ENCODE results near the gene HID1.

HID1 gene

GRCh38 chr17:75001915-75002843, 29.6 kb upstream of the HID1 start:
- H3K27ac ChIP-seq, result no peak overlapping the region
- H3K4me3 ChIP-seq, result no peak overlapping the region

- no peak overlapping the region for H3K4me3 ChIP-seq
- H3K27ac ChIP-seq, result no peak overlapping the region
Measured at GRCh38 chr17:74999523-74999922, 27.0 kb upstream of the HID1 start.

GRCh38 chr17:74998783-74999182, 26.2 kb upstream of the HID1 start:
- Histone ChIP-seq H3K4me3 (no peak overlapping the region), H3K27ac (no peak overlapping the region)

- no peak overlapping the region for H3K27ac ChIP-seq
Measured at GRCh38 chr17:74995847-74996246, 23.3 kb upstream of the HID1 start.

GRCh38 chr17:74994440-74994839, 21.9 kb upstream of the HID1 start:
- Histone ChIP-seq H3K4me3 (no peak overlapping the region), H3K27ac (peak overlapping the region in 3 of 21 experiments; percentile 3 to 71 (median 28))

More at GRCh38 chr17:74995847-74996246, 23.3 kb upstream of the HID1 start:
- no peak overlapping the region for H3K4me3 ChIP-seq

- no peak overlapping the region for H3K4me3 ChIP-seq
Measured at GRCh38 chr17:74992223-74992622, 19.7 kb upstream of the HID1 start.

GRCh38 chr17:74990581-74991105, 18.1 kb upstream of the HID1 start:
- no peak overlapping the region for H3K4me3 ChIP-seq

More at GRCh38 chr17:74992223-74992622, 19.7 kb upstream of the HID1 start:
- peak overlapping the region in 3 of 21 experiments; percentile 6 to 72 (median 37) for H3K27ac ChIP-seq

GRCh38 chr17:74987909-74988711, 15.6 kb upstream of the HID1 start:
- Histone ChIP-seq H3K4me3 (peak overlapping the region; percentile 54 to 85 (median 68)), H3K27ac (peak overlapping the region; percentile 23 to 92 (median 86))

More at GRCh38 chr17:74990581-74991105, 18.1 kb upstream of the HID1 start:
- peak overlapping the region in 2 of 21 experiments; percentile 7 to 11 for H3K27ac ChIP-seq

- H3K4me3 ChIP-seq, result peak within 1 kb of the TSS; percentile 54 to 85 (median 68)
- peak within 1 kb of the TSS; percentile 23 to 92 (median 86) for H3K27ac ChIP-seq
Measured at GRCh38 chr17:74987418-74987908, 14.9 kb upstream of the HID1 start, which contains the start of gene CDR2L. CDR2L (plus strand) TSS chr17:74987632; CDS start chr17:74988044, 412 bp downstream.

GRCh38 chr17:74986206-74986576, 13.6 kb upstream of the HID1 start:
- no peak overlapping the region for H3K4me3 ChIP-seq
- H3K27ac ChIP-seq, result no peak overlapping the region

GRCh38 chr17:74982663-74983313, 10.2 kb upstream of the HID1 start:
- Histone ChIP-seq H3K27ac (peak overlapping the region in 19 of 21 experiments; percentile 38 to 83 (median 73)), H3K4me3 (peak overlapping the region; percentile 29 to 60 (median 51))

- Histone ChIP-seq H3K27ac (peak overlapping the region in 20 of 21 experiments; percentile 31 to 83 (median 72)), H3K4me3 (peak overlapping the region; percentile 29 to 60 (median 51))
Measured at GRCh38 chr17:74981979-74982662, 9.6 kb upstream of the HID1 start.

- peak overlapping the region; percentile 19 to 83 (median 70) for H3K27ac ChIP-seq
Measured at GRCh38 chr17:74981318-74981978, 8.9 kb upstream of the HID1 start.

GRCh38 chr17:74979408-74980146, 7.0 kb upstream of the HID1 start:
- no peak overlapping the region for H3K4me3 ChIP-seq
- H3K27ac ChIP-seq, result no peak overlapping the region

More at GRCh38 chr17:74981318-74981978, 8.9 kb upstream of the HID1 start:
- peak overlapping the region; percentile 29 to 60 (median 51) for H3K4me3 ChIP-seq

- no peak overlapping the region for H3K4me3 ChIP-seq
- no peak overlapping the region for H3K27ac ChIP-seq
Measured at GRCh38 chr17:74978240-74978639, 5.7 kb upstream of the HID1 start.

- Histone ChIP-seq H3K4me3 (no peak overlapping the region), H3K27ac (no peak overlapping the region)
Measured at GRCh38 chr17:74977802-74978201, 5.2 kb upstream of the HID1 start.

- Histone ChIP-seq H3K27ac (no peak overlapping the region), H3K4me3 (no peak overlapping the region)
Measured at GRCh38 chr17:74975943-74976342, 3.4 kb upstream of the HID1 start.

All from skin epidermis (tissue), 12 donors.